ENCODE measurements around the gene SH3TC1. TPM values are rescaled to one million over a fixed set of nuclear protein-coding genes. Genes with fewer than 3 reads are reported as not detected.

SH3TC1 gene
- total RNA-seq, 5 donors from 2014 or later (not counting 1 experiment from before 2014, with no cell fraction given): 24.6 to 103 (median 40.3) TPM

- ChIA-PET POLR2A (interaction anchor here in 1 of 2 donors (1.0 kb wide), 1 partner anchor 22 kb away, joined by 3 read pairs; no protein-coding TSS in a partner anchor), CTCF (no interaction called here)
- H3K4me3 ChIP-seq (ENCODE audit: control insufficient read depth in 1 of 2, extremely low read depth in 1 of 2, low read length in 1 of 2): no peak overlapping the region
- Mint-ChIP-seq H3K27me3 (no peaks in the 10 kb centered on the region), H3K27ac (no peak overlapping the region), H3K36me3 (no peaks in the 10 kb centered on the region), H3K9me3 (no peaks in the 10 kb centered on the region), H3K4me3 (no peak overlapping the region), H3K4me1 (no peaks in the 10 kb centered on the region)
- WGBS (ENCODE audit: insufficient coverage): 81% methylated on average over 3 of the region's 7 CpGs
- no peak overlapping the region for H3K27ac ChIP-seq (ENCODE audit: low read length)
- no peaks in the 10 kb centered on the region for H3K9me3 ChIP-seq
- no peaks in the 10 kb centered on the region for H3K36me3 ChIP-seq (ENCODE audit: control insufficient read depth in 2 of 2, extremely low read depth in 1 of 2, insufficient read depth in 1 of 2, low read length in 1 of 2)
- no peaks in the 10 kb centered on the region for H3K4me1 ChIP-seq (ENCODE audit: control insufficient read depth in 1 of 2, extremely low read depth in 1 of 2, insufficient read depth in 2 of 2, low read length in 2 of 2)
- DNase-seq (no peak), ATAC-seq (replicated peaks in 1 of 4) (no peak)
- peaks cover 0 to 17% of the 10 kb centered on the region in 2 experiments for H3K27me3 ChIP-seq (replicated peaks in 1 of 2; ENCODE audit: control insufficient read depth in 2 of 2, extremely low read depth in 1 of 2, insufficient read depth in 2 of 2, low read length in 1 of 2)
These were observed 49.0 kb downstream of the SH3TC1 start for GRCh38 chr4:8248091-8248490.

- no peak for ATAC-seq (replicated peaks in 1 of 4)
- Histone ChIP-seq H3K4me1 (ENCODE audit: control insufficient read depth in 1 of 2, extremely low read depth in 1 of 2, insufficient read depth in 2 of 2, low read length in 2 of 2) (no peaks in the 10 kb centered on the region), H3K4me3 (ENCODE audit: control insufficient read depth in 1 of 2, extremely low read depth in 1 of 2, low read length in 1 of 2) (no peak overlapping the region), H3K36me3 (ENCODE audit: control insufficient read depth in 2 of 2, extremely low read depth in 1 of 2, insufficient read depth in 1 of 2, low read length in 1 of 2) (no peaks in the 10 kb centered on the region), H3K9me3 (no peaks in the 10 kb centered on the region), H3K27me3 (replicated peaks in 1 of 2; ENCODE audit: control insufficient read depth in 2 of 2, extremely low read depth in 1 of 2, insufficient read depth in 2 of 2, low read length in 1 of 2) (peaks cover 0 to 14% of the 10 kb centered on the region in 2 experiments), H3K27ac (ENCODE audit: low read length) (no peak overlapping the region)
- Mint-ChIP-seq H3K27ac (no peak overlapping the region), H3K4me1 (no peaks in the 10 kb centered on the region), H3K36me3 (no peaks in the 10 kb centered on the region), H3K4me3 (no peak overlapping the region), H3K27me3 (no peaks in the 10 kb centered on the region), H3K9me3 (no peaks in the 10 kb centered on the region)
- no peak for DNase-seq
- POLR2A ChIA-PET: interaction anchor here in 1 of 2 donors (0.6 kb wide), 1 partner anchor 315 kb away, joined by 3 read pairs; no protein-coding TSS in a partner anchor
- 60% methylated on average over 1 of the region's 3 CpGs for WGBS (ENCODE audit: insufficient coverage)
- CTCF ChIA-PET: interaction anchor here in 1 of 2 donors (0.6 kb wide), 1 partner anchor 144 kb away, joined by 3 read pairs; no protein-coding TSS in a partner anchor
These were observed 51.1 kb downstream of the SH3TC1 start for GRCh38 chr4:8250227-8250626.

- H3K4me3 Mint-ChIP-seq: no peak overlapping the region
- H3K27ac Mint-ChIP-seq: no peak overlapping the region
- Histone ChIP-seq H3K36me3 (ENCODE audit: control insufficient read depth in 2 of 2, extremely low read depth in 1 of 2, insufficient read depth in 1 of 2, low read length in 1 of 2) (no peaks in the 10 kb centered on the region), H3K4me3 (ENCODE audit: control insufficient read depth in 1 of 2, extremely low read depth in 1 of 2, low read length in 1 of 2) (no peak overlapping the region), H3K9me3 (no peaks in the 10 kb centered on the region), H3K27me3 (replicated peaks in 1 of 2; ENCODE audit: control insufficient read depth in 2 of 2, extremely low read depth in 1 of 2, insufficient read depth in 2 of 2, low read length in 1 of 2) (peaks cover 0 to 14% of the 10 kb centered on the region in 2 experiments), H3K27ac (ENCODE audit: low read length) (no peak overlapping the region), H3K4me1 (ENCODE audit: control insufficient read depth in 1 of 2, extremely low read depth in 1 of 2, insufficient read depth in 2 of 2, low read length in 2 of 2) (no peaks in the 10 kb centered on the region)
- ChIA-PET POLR2A (no interaction called here), CTCF (interaction anchor here in 1 of 2 donors (0.6 kb wide), 1 partner anchor 144 kb away, joined by 3 read pairs; no protein-coding TSS in a partner anchor)
- no peaks in the 10 kb centered on the region for H3K9me3 Mint-ChIP-seq
- H3K36me3 Mint-ChIP-seq: no peaks in the 10 kb centered on the region
- WGBS (ENCODE audit: insufficient coverage): 80% methylated on average over 7 of the region's 7 CpGs
- no peaks in the 10 kb centered on the region for H3K4me1 Mint-ChIP-seq
- ATAC-seq (replicated peaks in 1 of 4) (no peak), DNase-seq (no peak)
- H3K27me3 Mint-ChIP-seq: no peaks in the 10 kb centered on the region
These were observed 51.5 kb downstream of the SH3TC1 start for GRCh38 chr4:8250637-8251036.

GRCh38 chr4:8251110-8251883, 52.2 kb downstream of the SH3TC1 start:
- Mint-ChIP-seq H3K27me3 (no peaks in the 10 kb centered on the region), H3K27ac (no peak overlapping the region), H3K9me3 (no peaks in the 10 kb centered on the region), H3K4me3 (no peak overlapping the region), H3K4me1 (no peaks in the 10 kb centered on the region), H3K36me3 (no peaks in the 10 kb centered on the region)
- Histone ChIP-seq H3K4me1 (ENCODE audit: control insufficient read depth in 1 of 2, extremely low read depth in 1 of 2, insufficient read depth in 2 of 2, low read length in 2 of 2) (no peaks in the 10 kb centered on the region), H3K27me3 (replicated peaks in 1 of 2; ENCODE audit: control insufficient read depth in 2 of 2, extremely low read depth in 1 of 2, insufficient read depth in 2 of 2, low read length in 1 of 2) (peaks cover 0 to 11% of the 10 kb centered on the region in 2 experiments), H3K27ac (ENCODE audit: low read length) (no peak overlapping the region), H3K4me3 (ENCODE audit: control insufficient read depth in 1 of 2, extremely low read depth in 1 of 2, low read length in 1 of 2) (no peak overlapping the region), H3K9me3 (no peaks in the 10 kb centered on the region), H3K36me3 (ENCODE audit: control insufficient read depth in 2 of 2, extremely low read depth in 1 of 2, insufficient read depth in 1 of 2, low read length in 1 of 2) (no peaks in the 10 kb centered on the region)
- no peak for ATAC-seq (replicated peaks in 1 of 4)
- WGBS (ENCODE audit: insufficient coverage): 79% methylated on average over 24 of the region's 24 CpGs
- POLR2A ChIA-PET: no interaction called here
- no peak for DNase-seq
- CTCF ChIA-PET: interaction anchor here in 1 of 2 donors (0.6 kb wide), 1 partner anchor 143 kb away, joined by 3 read pairs; no protein-coding TSS in a partner anchor

- ATAC-seq (replicated peaks in 1 of 4): no peak
- DNase-seq: no peak
- ChIA-PET CTCF (interaction anchor here in 1 of 2 donors (1.0 kb wide), 1 partner anchor 10 kb away, joined by 3 read pairs; no protein-coding TSS in a partner anchor), POLR2A (interaction anchor here in 1 of 2 donors (0.6 kb wide), 1 partner anchor 13 kb away, joined by 4 read pairs; no protein-coding TSS in a partner anchor)
- Histone ChIP-seq H3K9me3 (no peaks in the 10 kb centered on the region), H3K27ac (ENCODE audit: low read length) (no peak overlapping the region), H3K36me3 (ENCODE audit: control insufficient read depth in 2 of 2, extremely low read depth in 1 of 2, insufficient read depth in 1 of 2, low read length in 1 of 2) (no peaks in the 10 kb centered on the region), H3K4me1 (ENCODE audit: control insufficient read depth in 1 of 2, extremely low read depth in 1 of 2, insufficient read depth in 2 of 2, low read length in 2 of 2) (no peaks in the 10 kb centered on the region), H3K27me3 (replicated peaks in 1 of 2; ENCODE audit: control insufficient read depth in 2 of 2, extremely low read depth in 1 of 2, insufficient read depth in 2 of 2, low read length in 1 of 2) (peaks cover 0 to 6% of the 10 kb centered on the region in 2 experiments), H3K4me3 (ENCODE audit: control insufficient read depth in 1 of 2, extremely low read depth in 1 of 2, low read length in 1 of 2) (no peak overlapping the region)
- 74% methylated on average over 18 of the region's 23 CpGs for WGBS (ENCODE audit: insufficient coverage)
- H3K4me3 Mint-ChIP-seq: no peak overlapping the region
- no peaks in the 10 kb centered on the region for H3K36me3 Mint-ChIP-seq
- H3K9me3 Mint-ChIP-seq: no peaks in the 10 kb centered on the region
- H3K27ac Mint-ChIP-seq: no peak overlapping the region
- H3K4me1 Mint-ChIP-seq: no peaks in the 10 kb centered on the region
- no peaks in the 10 kb centered on the region for H3K27me3 Mint-ChIP-seq
These were observed 53.4 kb downstream of the SH3TC1 start for GRCh38 chr4:8252301-8253173.

- no peaks in the 10 kb centered on the region for H3K27me3 Mint-ChIP-seq
These were observed 55.0 kb downstream of the SH3TC1 start for GRCh38 chr4:8254076-8254475.

More at GRCh38 chr4:8254076-8254475, 55.0 kb downstream of the SH3TC1 start:
- Histone ChIP-seq H3K36me3 (ENCODE audit: control insufficient read depth in 2 of 2, extremely low read depth in 1 of 2, insufficient read depth in 1 of 2, low read length in 1 of 2) (no peaks in the 10 kb centered on the region), H3K27me3 (replicated peaks in 1 of 2; ENCODE audit: control insufficient read depth in 2 of 2, extremely low read depth in 1 of 2, insufficient read depth in 2 of 2, low read length in 1 of 2) (peaks cover 0 to 6% of the 10 kb centered on the region in 2 experiments), H3K9me3 (no peaks in the 10 kb centered on the region), H3K27ac (ENCODE audit: low read length) (no peak overlapping the region), H3K4me1 (ENCODE audit: control insufficient read depth in 1 of 2, extremely low read depth in 1 of 2, insufficient read depth in 2 of 2, low read length in 2 of 2) (no peaks in the 10 kb centered on the region), H3K4me3 (ENCODE audit: control insufficient read depth in 1 of 2, extremely low read depth in 1 of 2, low read length in 1 of 2) (no peak overlapping the region)
- WGBS (ENCODE audit: insufficient coverage): 89% methylated on average over 4 of the region's 6 CpGs
- no peak overlapping the region for H3K27ac Mint-ChIP-seq
- no peaks in the 10 kb centered on the region for H3K4me1 Mint-ChIP-seq
- no peak overlapping the region for H3K4me3 Mint-ChIP-seq
- no peaks in the 10 kb centered on the region for H3K36me3 Mint-ChIP-seq
- ChIA-PET POLR2A (no interaction called here), CTCF (no interaction called here)
- H3K9me3 Mint-ChIP-seq: no peaks in the 10 kb centered on the region
- no peak for DNase-seq
- ATAC-seq (replicated peaks in 1 of 4): no peak

Measured in T-cell (primary cell).